K562 (cell line): ENCODE results near the gene RUNX1. TPM values are rescaled to one million over a fixed set of nuclear protein-coding genes. Genes with fewer than 3 reads are reported as not detected.
A peak's percentile ranks its signal among the peaks of the same experiment; 100 is the strongest.

Source experiments
- BMI1 ChIP-seq: fragments of 150-350 bp; IDR thresholded peaks from 2 replicates; pipeline ENCODE4 v1.6.1; 2014; ENCODE audit warnings: low read length
- GTF2A2 ChIP-seq: IDR thresholded peaks from 2 replicates; pipeline ENCODE4 v1.6.1; 2016; ENCODE audit warnings: mild to moderate bottlenecking, missing genetic modification characterization, missing compliant biosample characterization
- JUN ChIP-seq, 2 experiments: sonication (generic) in 1 of 2; formaldehyde crosslinking in 1 of 2; IDR thresholded peaks; 2 replicates each; pipeline versions ENCODE4 v1.6.1 to v1.8.0; 2012 to 2022; ENCODE audit warnings: borderline replicate concordance in 2 of 2, mild to moderate bottlenecking in 2 of 2, improper control_type of control experiment in 1 of 2, low read depth in 1 of 2, low read length in 1 of 2, missing genetic modification reagents in 1 of 2
- MGA ChIP-seq: fragments of 450-650 bp; IDR thresholded peaks from 2 replicates; pipeline ENCODE4 v1.6.1; 2016; ENCODE audit warnings: mild to moderate bottlenecking, moderate library complexity
- PREB ChIP-seq: sonication (generic); formaldehyde crosslinking; IDR thresholded peaks from 2 replicates; pipeline ENCODE4 v1.8.1; 2023; ENCODE audit warnings: mild to moderate bottlenecking, missing genetic modification reagents
- ZNF444 ChIP-seq: fragments of 250-450 bp; sonication (Bioruptor Pico); IDR thresholded peaks from 2 replicates; pipeline ENCODE4 v1.4.0; 2020; ENCODE audit warnings: mild to moderate bottlenecking, moderate library complexity
- polyA plus RNA-seq, 8 experiments: library from polyadenylated mRNA; depleted of rRNA in 4 of 8; stranded (reverse) in 5 of 8; unstranded in 3 of 8; fragments of >200 nt; fragmentation: Nextera tagmentation in 2 of 8; fragmentation: Illumina TruSeq in 1 of 8; extraction: Ambion mirVana in 2 of 8; extraction: Trizol in 1 of 8; gene quantifications; 2 replicates each; pipeline versions ENCODE4 v1.2.1 to v1.2.3, GENCODE V29; 2011 to 2014; ENCODE audit warnings: inconsistent platforms in 1 of 8, missing spikeins in 1 of 8
- total RNA-seq, 7 experiments: library from RNA; depleted of rRNA in 6 of 7; stranded (reverse); fragments of >200 nt in 6 of 7; fragmentation: Illumina TruSeq in 2 of 7; extraction: Trizol in 2 of 7; gene quantifications; 2 replicates each; pipeline versions ENCODE4 v1.2.1 to v1.2.3, GENCODE V29; 2011 to 2021; ENCODE audit warnings: low replicate concordance in 1 of 7
- TF ChIP-seq, protein P1 (sequence below), 2 experiments: fragments of 250-450 bp in 1 of 2; fragments of 450-650 bp in 1 of 2; sonication (Bioruptor Pico) in 1 of 2; IDR thresholded peaks; 2 replicates each; pipeline versions ENCODE4 v1.6.1 to v1.8.0; 2016 to 2021; ENCODE audit warnings: mild to moderate bottlenecking in 2 of 2, moderate library complexity in 2 of 2, missing compliant biosample characterization in 1 of 2, missing genetic modification characterization in 1 of 2

The RUNX1 gene
- total and polyA plus RNA-seq, 9 of the 15 experiments (the other 6 are each of a cell fraction or from before 2014, with no cell fraction given): 2.2 to 68.6 (median 17.8) TPM

DNA sequence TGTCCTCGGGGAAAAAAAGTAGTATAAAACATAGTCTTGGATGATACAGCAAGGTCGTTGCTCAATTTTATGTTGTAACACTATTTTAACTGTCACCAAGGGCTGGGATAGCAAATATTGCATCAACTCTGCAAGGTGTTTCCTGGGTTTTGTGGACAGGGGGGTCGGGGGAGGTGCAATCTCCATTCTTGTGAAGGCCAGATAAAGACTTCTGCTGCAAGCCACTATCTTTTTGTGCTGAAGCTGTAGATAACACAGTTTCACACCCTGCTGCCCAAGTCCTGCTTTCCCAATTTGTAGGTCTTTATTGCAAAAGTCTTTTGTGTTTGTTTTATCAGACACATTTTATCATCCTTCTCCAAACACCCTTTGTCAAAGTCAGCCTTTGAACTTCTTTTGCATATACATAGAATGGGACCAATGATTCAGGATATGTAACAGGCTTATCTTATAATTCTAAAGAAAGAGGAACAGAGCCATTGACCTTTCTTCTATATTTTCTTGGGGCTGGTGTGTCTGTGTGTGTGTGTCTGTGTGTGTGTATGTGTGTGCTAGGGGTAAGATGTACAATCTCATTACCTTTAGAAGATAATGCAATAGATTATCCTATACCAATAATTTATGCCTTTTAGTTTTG is 140.6 kb downstream of the RUNX1 start (continued):
- TF ChIP-seq PREB (CRISPR knock-in tag) (no peak), MGA (peak; percentile 18; the same call in 1 of the 2 replicates), GTF2A2 (tag) (no peak), ZNF444 (CRISPR knock-in tag) (peak; percentile 83), BMI1 (no peak), JUN (IDR thresholded peaks at IDR 0.05; ENCODE audit: borderline replicate concordance, low read depth, low read length) (peak; percentile 94), JUN (CRISPR knock-in tag; IDR thresholded peaks at IDR 0.05; ENCODE audit: borderline replicate concordance) (no peak)
- TF ChIP-seq, protein P1, sequence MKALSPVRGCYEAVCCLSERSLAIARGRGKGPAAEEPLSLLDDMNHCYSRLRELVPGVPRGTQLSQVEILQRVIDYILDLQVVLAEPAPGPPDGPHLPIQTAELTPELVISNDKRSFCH (CRISPR knock-in tag; IDR thresholded peaks at IDR 0.05): no peak
- TF ChIP-seq, protein P1 (tag; IDR thresholded peaks at IDR 0.05): peak; percentile 96
